Measurements from ENCODE around the gene PAPOLG. TPM values are rescaled to one million over a fixed set of nuclear protein-coding genes. Genes with fewer than 3 reads are reported as not detected.

Gene PAPOLG
- total and polyA plus RNA-seq, 2 donors (not counting 3 experiments of a cell fraction or from before 2014, with no cell fraction given): 4.2 to 14.9 TPM

DNA sequence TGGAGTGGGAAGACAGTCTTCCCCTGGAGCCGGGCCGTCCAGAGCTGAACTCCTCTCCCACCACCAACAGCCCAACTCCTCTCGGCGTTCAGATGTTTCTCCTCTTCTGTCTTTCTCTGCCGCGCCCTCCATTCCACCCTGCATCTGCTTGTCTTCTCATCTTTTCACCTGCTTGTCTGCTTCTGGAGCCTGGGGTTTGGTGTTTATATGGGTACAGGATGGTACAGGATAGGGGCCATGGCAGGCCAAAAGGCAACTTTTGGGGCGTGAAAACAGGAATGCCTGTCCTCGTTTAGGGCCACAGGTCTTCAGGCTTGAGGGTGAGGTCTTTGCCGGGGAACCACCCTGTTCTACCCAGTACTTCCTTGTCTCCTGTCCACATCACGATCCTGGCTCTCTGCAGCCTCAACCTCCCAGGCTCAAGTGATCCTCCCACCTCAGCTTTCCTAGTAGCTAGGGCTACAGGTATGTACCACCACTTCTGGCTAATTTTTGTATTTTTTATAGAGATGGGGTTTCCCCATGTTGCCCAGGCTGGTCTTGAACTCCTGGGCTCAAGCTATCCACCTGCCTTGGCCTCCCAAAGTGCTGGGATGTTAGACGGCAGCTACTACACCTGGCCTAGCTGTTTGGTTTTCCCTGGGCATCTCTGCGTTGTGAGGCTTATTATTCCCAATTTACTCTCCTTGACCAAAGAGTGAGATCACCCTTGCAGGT is 64.5 kb downstream of the PAPOLG start:
- no peak for FAIRE-seq
- intact Hi-C loops (cut with micrococcal nuclease): no loop called here
- H3K79me2 ChIP-seq (ENCODE audit: control insufficient read depth, insufficient read depth, low read length): no peaks in the 10 kb centered on the region
- dilution Hi-C loops (cut with MboI; ENCODE audit: extremely low pct_ligation_motif_present, low sequenced_read_pairs): no loop called here
- TF ChIP-seq POLR2A (IDR thresholded peaks at IDR 0.05; ENCODE audit: low read depth, low read length): no peak
- no peak for TF ChIP-seq POLR2AphosphoS5 (IDR thresholded peaks at IDR 0.05; ENCODE audit: insufficient read depth, low read depth, low read length)
- TF ChIP-seq, protein P1, sequence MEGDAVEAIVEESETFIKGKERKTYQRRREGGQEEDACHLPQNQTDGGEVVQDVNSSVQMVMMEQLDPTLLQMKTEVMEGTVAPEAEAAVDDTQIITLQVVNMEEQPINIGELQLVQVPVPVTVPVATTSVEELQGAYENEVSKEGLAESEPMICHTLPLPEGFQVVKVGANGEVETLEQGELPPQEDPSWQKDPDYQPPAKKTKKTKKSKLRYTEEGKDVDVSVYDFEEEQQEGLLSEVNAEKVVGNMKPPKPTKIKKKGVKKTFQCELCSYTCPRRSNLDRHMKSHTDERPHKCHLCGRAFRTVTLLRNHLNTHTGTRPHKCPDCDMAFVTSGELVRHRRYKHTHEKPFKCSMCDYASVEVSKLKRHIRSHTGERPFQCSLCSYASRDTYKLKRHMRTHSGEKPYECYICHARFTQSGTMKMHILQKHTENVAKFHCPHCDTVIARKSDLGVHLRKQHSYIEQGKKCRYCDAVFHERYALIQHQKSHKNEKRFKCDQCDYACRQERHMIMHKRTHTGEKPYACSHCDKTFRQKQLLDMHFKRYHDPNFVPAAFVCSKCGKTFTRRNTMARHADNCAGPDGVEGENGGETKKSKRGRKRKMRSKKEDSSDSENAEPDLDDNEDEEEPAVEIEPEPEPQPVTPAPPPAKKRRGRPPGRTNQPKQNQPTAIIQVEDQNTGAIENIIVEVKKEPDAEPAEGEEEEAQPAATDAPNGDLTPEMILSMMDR (IDR thresholded peaks at IDR 0.05; ENCODE audit: extremely low read depth in 1 of 2, insufficient read depth in 1 of 2, low read depth in 1 of 2, low read length in 2 of 2): no peak
- no peak for TF ChIP-seq EZH2 (IDR thresholded peaks at IDR 0.05; ENCODE audit: borderline replicate concordance, low read depth, low read length, severe bottlenecking)
- TF ChIP-seq MYC (IDR thresholded peaks at IDR 0.05; ENCODE audit: low read depth, low read length): no peak
- TF ChIP-seq, protein P2, sequence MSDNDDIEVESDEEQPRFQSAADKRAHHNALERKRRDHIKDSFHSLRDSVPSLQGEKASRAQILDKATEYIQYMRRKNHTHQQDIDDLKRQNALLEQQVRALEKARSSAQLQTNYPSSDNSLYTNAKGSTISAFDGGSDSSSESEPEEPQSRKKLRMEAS (IDR thresholded peaks at IDR 0.05; ENCODE audit: insufficient read depth, insufficient read length): no peak
- TF ChIP-seq GATA2 (IDR thresholded peaks at IDR 0.05; ENCODE audit: insufficient read depth, insufficient read length, low read depth, low read length): no peak
- TF ChIP-seq FOS (IDR thresholded peaks at IDR 0.05; ENCODE audit: borderline replicate concordance, insufficient read depth, low read length): no peak
- TF ChIP-seq JUN (IDR thresholded peaks at IDR 0.05; ENCODE audit: borderline replicate concordance, insufficient read depth, insufficient read length, low read depth): no peak
- no peak overlapping the region for H2AFZ ChIP-seq (ENCODE audit: low read depth, low read length)
- no peak overlapping the region for H3K4me3 ChIP-seq (replicated peaks in 1 of 3; ENCODE audit: insufficient read depth in 1 of 3, low read depth in 1 of 3, low read length in 3 of 3)
- H3K9ac ChIP-seq (replicated peaks; ENCODE audit: extremely low read depth, insufficient read depth, low read length): no peak overlapping the region
- H3K9me1 ChIP-seq (replicated peaks; ENCODE audit: control insufficient read depth, extremely low read depth, insufficient read depth, low read length): no peaks in the 10 kb centered on the region
- BruUV-seq (replicated peaks): no TSS peak
- no peak for DNase-seq (ENCODE audit: low read depth, low spot score)
- no peak overlapping the region for H3K27ac ChIP-seq (ENCODE audit: insufficient read depth, low read depth, low read length)
- peaks cover 0 to 4% of the 10 kb centered on the region in 2 experiments for H3K27me3 ChIP-seq (ENCODE audit: control insufficient read depth in 2 of 2, insufficient read depth in 2 of 2, low read length in 2 of 2)
- POLR2A ChIA-PET: no interaction called here
- H3K4me1 ChIP-seq (ENCODE audit: control insufficient read depth, extremely low read depth, insufficient read depth, low read length): no peaks in the 10 kb centered on the region
- H3K36me3 ChIP-seq (ENCODE audit: control insufficient read depth in 2 of 2, extremely low read depth in 1 of 2, insufficient read depth in 2 of 2, low read length in 2 of 2): no peaks in the 10 kb centered on the region
- no peak overlapping the region for H3K4me2 ChIP-seq (ENCODE audit: insufficient read depth, low read length)
- H3K9me3 ChIP-seq (replicated peaks; ENCODE audit: control insufficient read depth, insufficient read depth, low read length): no peaks in the 10 kb centered on the region
- H4K20me1 ChIP-seq (replicated peaks; ENCODE audit: control insufficient read depth, extremely low read depth, insufficient read depth, low read length): no peaks in the 10 kb centered on the region
- CTCF ChIA-PET: interaction anchor here (0.8 to 2.1 kb wide), 2 partner anchors 14 to 179 kb away, joined by 3 to 12 read pairs; no protein-coding TSS in a partner anchor
